OCI-LY3 (cell line): ENCODE results near the gene TADA3.

ENCODE experiments used
- H2AFZ ChIP-seq: fragments of 200-600, 300-600 bp; shearing (Covaris generic); 2 replicates; pipeline ENCODE4 v1.6.0; 2014; ENCODE audit warnings: antibody characterized with exemption, low read depth, low read length
- H3K27ac ChIP-seq: fragments of 200-600, 300-600 bp; sonication (generic); 2 replicates; pipeline ENCODE4 v1.5.1; 2014; ENCODE audit warnings: mild to moderate bottlenecking, low read length, moderate library complexity, mixed read lengths
- H3K27me3 ChIP-seq: fragments of 200-600, 300-600 bp; sonication (generic); 2 replicates; pipeline ENCODE4 v1.6.1; 2014; ENCODE audit warnings: low read depth, low read length, mixed read lengths
- H3K36me3 ChIP-seq: fragments of 200-600, 300-600 bp; sonication (generic); replicated peaks from 2 replicates; pipeline ENCODE3; 2014; ENCODE audit warnings: low read depth, low read length, mixed read lengths
- H3K4me1 ChIP-seq: fragments of 300-600, 200-600 bp; sonication (generic); 2 replicates; pipeline ENCODE4 v1.6.1; 2014; ENCODE audit warnings: low read length, mixed read lengths
- H3K4me2 ChIP-seq: fragments of 200-600, 300-600 bp; sonication (generic); 2 replicates; pipeline ENCODE4 v1.6.1; 2014; ENCODE audit warnings: low read length, mixed read lengths
- H3K4me3 ChIP-seq: fragments of 300-600, 200-600 bp; sonication (generic); 2 replicates; pipeline ENCODE4 v1.5.1; 2014; ENCODE audit warnings: antibody characterized with exemption, mild to moderate bottlenecking, low read length, moderate library complexity
- H3K79me2 ChIP-seq: fragments of 300-600, 200-600 bp; shearing (Covaris generic); 2 replicates; pipeline ENCODE4 v1.6.1; 2014; ENCODE audit warnings: mild to moderate bottlenecking, low read length, mixed read lengths
- H3K9ac ChIP-seq: fragments of 300-600, 200-600 bp; shearing (Covaris generic); 2 replicates; pipeline ENCODE4 v1.6.0; 2014; ENCODE audit warnings: mild to moderate bottlenecking, low read length, moderate library complexity
- H3K9me3 ChIP-seq: fragments of 200-600, 300-600 bp; shearing (Covaris generic); 2 replicates; pipeline ENCODE4 v1.6.1; 2014; ENCODE audit warnings: low read length, mixed read lengths; ENCODE audit not compliant: insufficient read depth
- H4K20me1 ChIP-seq: fragments of 200-600, 300-600 bp; sonication (generic); 2 replicates; pipeline ENCODE4 v1.6.1; 2016; ENCODE audit warnings: low read length, mixed read lengths; ENCODE audit not compliant: insufficient read depth
- CTCF ChIP-seq: fragments of 200-600, 300-600 bp; sonication (generic); IDR thresholded peaks from 2 replicates; pipeline ENCODE4 v1.5.1; 2014; ENCODE audit warnings: antibody characterized with exemption, low read length, low read depth
- EZH2phosphoT487 ChIP-seq: fragments of 200-600 bp; shearing (Covaris generic); IDR thresholded peaks from 2 replicates; pipeline ENCODE4 v1.6.1; 2018; ENCODE audit warnings: antibody characterized with exemption, mixed run types, low read depth

The TADA3 gene

GRCh38 chr3:9745521-9745920 lies 46.8 kb downstream of the TADA3 start:
- Histone ChIP-seq H2AFZ (no peak overlapping the region), H3K4me3 (no peak overlapping the region), H3K36me3 (peaks cover 60% of the 10 kb centered on the region), H3K79me2 (peaks cover 3% of the 10 kb centered on the region), H3K27me3 (no peaks in the 10 kb centered on the region), H3K4me2 (no peak overlapping the region), H3K4me1 (peaks cover 5% of the 10 kb centered on the region), H3K27ac (no peak overlapping the region), H4K20me1 (no peaks in the 10 kb centered on the region), H3K9ac (no peak overlapping the region), H3K9me3 (no peaks in the 10 kb centered on the region)
- TF ChIP-seq EZH2phosphoT487, result no peak
- no peak for TF ChIP-seq CTCF

- no peak overlapping the region for H3K4me2 ChIP-seq
- peaks cover 2% of the 10 kb centered on the region for H3K4me1 ChIP-seq
- H4K20me1 ChIP-seq, result no peaks in the 10 kb centered on the region
- H3K36me3 ChIP-seq, result peaks cover 72% of the 10 kb centered on the region
- no peak for TF ChIP-seq EZH2phosphoT487
- no peak for TF ChIP-seq CTCF
- H3K27me3 ChIP-seq, result no peaks in the 10 kb centered on the region
- H3K9ac ChIP-seq, result no peak overlapping the region
- H3K79me2 ChIP-seq, result no peaks in the 10 kb centered on the region
- no peak overlapping the region for H3K27ac ChIP-seq
- no peak overlapping the region for H3K4me3 ChIP-seq
- no peak overlapping the region for H2AFZ ChIP-seq
- H3K9me3 ChIP-seq, result no peaks in the 10 kb centered on the region
Measured at GRCh38 chr3:9744162-9744561, 48.1 kb downstream of the TADA3 start.

- H3K4me1 ChIP-seq, result no peaks in the 10 kb centered on the region
- peaks cover 70% of the 10 kb centered on the region for H3K36me3 ChIP-seq
- H3K9me3 ChIP-seq, result no peaks in the 10 kb centered on the region
- no peak for TF ChIP-seq CTCF
- no peak for TF ChIP-seq EZH2phosphoT487
- H3K27me3 ChIP-seq, result no peaks in the 10 kb centered on the region
- H3K9ac ChIP-seq, result no peak overlapping the region
- no peak overlapping the region for H3K4me2 ChIP-seq
- H3K4me3 ChIP-seq, result no peak overlapping the region
- no peak overlapping the region for H3K27ac ChIP-seq
- no peak overlapping the region for H2AFZ ChIP-seq
- no peaks in the 10 kb centered on the region for H4K20me1 ChIP-seq
- no peaks in the 10 kb centered on the region for H3K79me2 ChIP-seq
Measured at GRCh38 chr3:9743548-9743947, 48.7 kb downstream of the TADA3 start.

GRCh38 chr3:9742560-9742959 lies 49.7 kb downstream of the TADA3 start:
- Histone ChIP-seq H2AFZ (no peak overlapping the region), H3K4me1 (no peaks in the 10 kb centered on the region), H3K27me3 (no peaks in the 10 kb centered on the region), H3K9me3 (no peaks in the 10 kb centered on the region), H3K4me3 (no peak overlapping the region), H3K79me2 (no peaks in the 10 kb centered on the region), H3K36me3 (peaks cover 76% of the 10 kb centered on the region), H3K9ac (no peak overlapping the region), H3K4me2 (no peak overlapping the region), H4K20me1 (no peaks in the 10 kb centered on the region), H3K27ac (no peak overlapping the region)
- no peak for TF ChIP-seq EZH2phosphoT487
- no peak for TF ChIP-seq CTCF
